Measurements from ENCODE around the gene ATP6AP1.

ATP6AP1 gene

GRCh38 chrX:154412468-154412867 lies 16.0 kb upstream of the ATP6AP1 start:
- peak overlapping the region; percentile 26 for H3K27ac ChIP-seq (ENCODE audit: low read depth, low read length)
- H3K4me1 ChIP-seq (ENCODE audit: control insufficient read depth, low read length): peaks cover 14% of the 10 kb centered on the region
- no peaks in the 10 kb centered on the region for H3F3A ChIP-seq (ENCODE audit: control insufficient read depth, insufficient read depth)
- peaks cover 10% of the 10 kb centered on the region; the same call in 1 of the 2 replicates for H3K79me2 ChIP-seq (ENCODE audit: control insufficient read depth, low read length)
- H4K20me1 ChIP-seq (ENCODE audit: control insufficient read depth, insufficient read depth, low read depth, low read length): no peaks in the 10 kb centered on the region
- H3K27me3 ChIP-seq (ENCODE audit: control insufficient read depth, low read length): no peaks in the 10 kb centered on the region
- no peaks in the 10 kb centered on the region for H3K36me3 ChIP-seq (ENCODE audit: control insufficient read depth, low read length)
- TF ChIP-seq EZH2phosphoT487 (IDR thresholded peaks at IDR 0.05; ENCODE audit: borderline replicate concordance, low read length): no peak
- no peak for TF ChIP-seq CTCF (IDR thresholded peaks at IDR 0.05; ENCODE audit: low read depth, low read length, poor library complexity, severe bottlenecking)
- no peaks in the 10 kb centered on the region for H3K9me3 ChIP-seq (ENCODE audit: control insufficient read depth, insufficient read depth, low read length)
- H3K9me2 ChIP-seq (replicated peaks; ENCODE audit: control insufficient read depth, low read length): no peaks in the 10 kb centered on the region
- peak overlapping the region; percentile 91 for H3K4me2 ChIP-seq (ENCODE audit: low read length)
- peak overlapping the region; percentile 87 for H3K4me3 ChIP-seq (ENCODE audit: low read length)

- H3K36me3 ChIP-seq (ENCODE audit: control insufficient read depth, low read length): no peaks in the 10 kb centered on the region
- peaks cover 10% of the 10 kb centered on the region; the same call in 1 of the 2 replicates for H3K79me2 ChIP-seq (ENCODE audit: control insufficient read depth, low read length)
- H3K27ac ChIP-seq (ENCODE audit: low read depth, low read length): no peak overlapping the region
- no peaks in the 10 kb centered on the region for H4K20me1 ChIP-seq (ENCODE audit: control insufficient read depth, insufficient read depth, low read depth, low read length)
- no peaks in the 10 kb centered on the region for H3K9me2 ChIP-seq (replicated peaks; ENCODE audit: control insufficient read depth, low read length)
- H3K27me3 ChIP-seq (ENCODE audit: control insufficient read depth, low read length): no peaks in the 10 kb centered on the region
- H3K4me2 ChIP-seq (ENCODE audit: low read length): peak overlapping the region; percentile 91
- peaks cover 14% of the 10 kb centered on the region for H3K4me1 ChIP-seq (ENCODE audit: control insufficient read depth, low read length)
- no peak overlapping the region for H3K4me3 ChIP-seq (ENCODE audit: low read length)
- H3F3A ChIP-seq (ENCODE audit: control insufficient read depth, insufficient read depth): no peaks in the 10 kb centered on the region
- TF ChIP-seq CTCF (IDR thresholded peaks at IDR 0.05; ENCODE audit: low read depth, low read length, poor library complexity, severe bottlenecking) (no peak), EZH2phosphoT487 (IDR thresholded peaks at IDR 0.05; ENCODE audit: borderline replicate concordance, low read length) (no peak)
- no peaks in the 10 kb centered on the region for H3K9me3 ChIP-seq (ENCODE audit: control insufficient read depth, insufficient read depth, low read length)
These were observed 15.3 kb upstream of the ATP6AP1 start for GRCh38 chrX:154413142-154413541.

- H3K27ac ChIP-seq (ENCODE audit: low read depth, low read length): no peak overlapping the region
- H3K4me3 ChIP-seq (ENCODE audit: low read length): no peak overlapping the region
- peaks cover 2% of the 10 kb centered on the region; the same call in 1 of the 2 replicates for H3K79me2 ChIP-seq (ENCODE audit: control insufficient read depth, low read length)
- H3K9me2 ChIP-seq (replicated peaks; ENCODE audit: control insufficient read depth, low read length): no peaks in the 10 kb centered on the region
- no peaks in the 10 kb centered on the region for H3K36me3 ChIP-seq (ENCODE audit: control insufficient read depth, low read length)
- H4K20me1 ChIP-seq (ENCODE audit: control insufficient read depth, insufficient read depth, low read depth, low read length): no peaks in the 10 kb centered on the region
- H3K27me3 ChIP-seq (ENCODE audit: control insufficient read depth, low read length): no peaks in the 10 kb centered on the region
- peaks cover 7% of the 10 kb centered on the region for H3K4me1 ChIP-seq (ENCODE audit: control insufficient read depth, low read length)
- H3F3A ChIP-seq (ENCODE audit: control insufficient read depth, insufficient read depth): no peaks in the 10 kb centered on the region
- TF ChIP-seq CTCF (IDR thresholded peaks at IDR 0.05; ENCODE audit: low read depth, low read length, poor library complexity, severe bottlenecking) (no peak), EZH2phosphoT487 (IDR thresholded peaks at IDR 0.05; ENCODE audit: borderline replicate concordance, low read length) (no peak)
- no peak overlapping the region for H3K4me2 ChIP-seq (ENCODE audit: low read length)
- no peaks in the 10 kb centered on the region for H3K9me3 ChIP-seq (ENCODE audit: control insufficient read depth, insufficient read depth, low read length)
These were observed 11.3 kb upstream of the ATP6AP1 start for GRCh38 chrX:154417157-154417556.

Data from DOHH2 (cell line).